ENCODE results near the gene PACSIN1. TPM values are rescaled to one million over a fixed set of nuclear protein-coding genes. Genes with fewer than 3 reads are reported as not detected.

PACSIN1 gene
- total RNA-seq, 1 donor: not detected

DNA sequence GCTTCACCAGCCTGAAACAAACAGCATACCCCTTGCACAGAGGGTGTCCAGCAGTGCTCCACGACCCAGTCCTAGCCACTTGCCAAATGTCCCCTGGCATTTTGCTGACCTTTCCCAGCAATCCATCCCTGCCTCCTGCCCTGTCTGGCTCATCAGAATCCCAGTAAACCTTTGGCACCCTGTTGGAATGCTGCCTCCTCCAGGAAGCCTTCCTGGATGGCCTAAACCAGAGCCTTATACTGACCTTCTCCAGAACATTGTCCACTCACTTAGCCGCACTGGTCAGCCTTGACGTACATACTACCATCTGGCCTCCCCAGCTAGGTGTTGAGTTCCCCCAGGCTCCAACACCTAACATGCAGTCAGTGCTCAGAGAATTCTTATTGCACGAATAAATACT lies 2.0 kb upstream of the PACSIN1 start:
- no peak overlapping the region for H3K4me3 ChIP-seq (ENCODE audit: low read depth, low read length)
- TF ChIP-seq, protein P1, sequence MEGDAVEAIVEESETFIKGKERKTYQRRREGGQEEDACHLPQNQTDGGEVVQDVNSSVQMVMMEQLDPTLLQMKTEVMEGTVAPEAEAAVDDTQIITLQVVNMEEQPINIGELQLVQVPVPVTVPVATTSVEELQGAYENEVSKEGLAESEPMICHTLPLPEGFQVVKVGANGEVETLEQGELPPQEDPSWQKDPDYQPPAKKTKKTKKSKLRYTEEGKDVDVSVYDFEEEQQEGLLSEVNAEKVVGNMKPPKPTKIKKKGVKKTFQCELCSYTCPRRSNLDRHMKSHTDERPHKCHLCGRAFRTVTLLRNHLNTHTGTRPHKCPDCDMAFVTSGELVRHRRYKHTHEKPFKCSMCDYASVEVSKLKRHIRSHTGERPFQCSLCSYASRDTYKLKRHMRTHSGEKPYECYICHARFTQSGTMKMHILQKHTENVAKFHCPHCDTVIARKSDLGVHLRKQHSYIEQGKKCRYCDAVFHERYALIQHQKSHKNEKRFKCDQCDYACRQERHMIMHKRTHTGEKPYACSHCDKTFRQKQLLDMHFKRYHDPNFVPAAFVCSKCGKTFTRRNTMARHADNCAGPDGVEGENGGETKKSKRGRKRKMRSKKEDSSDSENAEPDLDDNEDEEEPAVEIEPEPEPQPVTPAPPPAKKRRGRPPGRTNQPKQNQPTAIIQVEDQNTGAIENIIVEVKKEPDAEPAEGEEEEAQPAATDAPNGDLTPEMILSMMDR (IDR thresholded peaks at IDR 0.05; ENCODE audit: insufficient read depth, low read length): no peak
- DNase-seq (ENCODE audit: low read depth): no peak

DNA sequence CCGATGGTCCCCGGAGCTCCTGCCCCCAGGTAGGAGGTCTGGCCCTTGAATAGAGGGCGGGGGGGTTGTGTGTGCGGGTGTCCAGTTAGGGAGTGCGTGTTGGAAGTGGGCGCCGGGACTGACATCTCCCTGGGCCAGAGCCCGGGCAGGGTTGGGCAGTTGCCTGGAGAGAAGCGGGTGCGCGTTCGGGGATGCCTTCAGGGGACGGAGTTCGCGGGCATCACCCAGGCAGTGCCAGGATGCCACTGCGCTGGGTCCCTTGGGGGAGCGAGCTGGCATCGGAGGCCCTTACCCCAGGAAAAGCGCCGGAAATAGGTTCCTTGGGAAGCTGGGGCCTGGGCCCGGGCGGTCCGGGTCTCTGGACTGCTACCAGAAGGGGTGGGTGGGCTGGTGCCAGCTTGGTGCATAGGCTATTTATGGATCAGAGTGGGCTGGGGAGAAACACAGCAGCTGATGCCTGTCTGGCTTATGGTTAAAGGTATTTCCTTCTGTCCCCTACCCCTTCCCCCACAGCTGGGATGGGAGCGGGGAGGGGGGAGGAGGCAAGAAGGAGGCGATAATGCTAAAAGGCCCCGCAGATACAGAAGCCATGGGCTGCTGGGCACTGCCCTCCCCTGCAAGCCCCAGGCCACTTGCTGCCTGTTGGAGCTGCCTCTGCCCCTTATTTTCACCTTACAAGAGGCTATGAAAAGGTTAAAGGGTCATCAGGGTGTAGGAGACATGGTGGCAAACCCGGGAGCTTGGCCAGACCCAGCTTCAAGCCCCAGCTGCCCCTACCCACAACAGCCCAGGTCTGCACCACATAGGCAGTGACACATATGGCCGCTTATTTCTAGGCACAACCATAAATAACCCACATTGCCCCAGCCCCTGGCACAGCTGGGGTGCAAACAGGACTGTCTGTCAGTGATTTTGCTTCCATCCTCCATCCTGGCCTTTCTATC lies 638 bp downstream of the PACSIN1 start:
- TF ChIP-seq, protein P1 (IDR thresholded peaks at IDR 0.05; ENCODE audit: insufficient read depth, low read length): no peak
- DNase-seq (ENCODE audit: low read depth): no peak
- no peak overlapping the region for H3K4me3 ChIP-seq (ENCODE audit: low read depth, low read length)

DNA sequence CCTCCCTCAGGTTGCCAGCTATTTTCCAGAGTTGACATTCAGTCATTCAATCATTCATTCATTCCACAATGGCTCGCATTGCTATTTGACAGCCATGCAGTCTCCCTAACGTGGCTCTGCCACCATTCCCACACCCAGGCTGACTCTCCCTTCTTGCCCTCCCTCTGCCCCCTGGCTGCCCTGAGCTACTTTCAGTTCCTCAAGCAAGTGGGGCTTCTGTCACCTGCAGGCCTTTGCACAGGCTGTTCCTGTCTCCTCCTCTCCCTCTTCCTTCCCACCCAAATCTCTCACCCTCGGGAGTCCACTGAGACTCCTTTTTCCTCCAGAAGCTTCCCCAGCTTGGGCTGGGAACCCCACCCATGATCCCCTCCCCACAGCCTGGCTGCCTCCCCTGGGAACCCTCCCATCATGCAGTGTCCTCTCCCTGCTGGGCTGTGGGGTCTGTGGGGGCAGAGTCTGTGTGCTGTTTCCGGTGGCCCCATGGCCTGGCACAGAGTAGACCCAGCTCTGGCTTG lies 2.6 kb downstream of the PACSIN1 start:
- TF ChIP-seq, protein P1 (IDR thresholded peaks at IDR 0.05; ENCODE audit: insufficient read depth, low read length): no peak
- no peak for DNase-seq (ENCODE audit: low read depth)
- no peak overlapping the region for H3K4me3 ChIP-seq (ENCODE audit: low read depth, low read length)

DNA sequence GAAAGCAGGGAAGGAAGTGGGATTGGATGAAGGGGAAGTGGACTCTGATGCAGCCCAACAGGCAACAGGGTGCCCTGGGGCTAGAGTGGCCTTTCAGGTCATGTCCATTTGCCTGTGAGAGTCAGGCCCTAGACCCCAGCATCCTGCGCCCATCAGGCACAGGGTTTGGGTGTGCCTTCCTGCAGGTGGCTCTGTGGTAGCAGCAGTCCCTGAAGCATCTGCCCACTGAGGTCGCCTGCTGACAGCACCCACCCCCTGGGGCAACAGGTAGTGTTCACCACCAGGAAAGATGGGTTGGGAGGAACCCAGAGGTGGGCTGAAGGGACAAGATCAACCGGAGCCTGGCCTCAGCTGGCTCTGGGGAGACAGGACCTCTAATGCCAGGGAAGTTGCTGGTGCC lies 3.6 kb downstream of the PACSIN1 start:
- TF ChIP-seq, protein P1 (IDR thresholded peaks at IDR 0.05; ENCODE audit: insufficient read depth, low read length): no peak
- no peak overlapping the region for H3K4me3 ChIP-seq (ENCODE audit: low read depth, low read length)
- no peak for DNase-seq (ENCODE audit: low read depth)

DNA sequence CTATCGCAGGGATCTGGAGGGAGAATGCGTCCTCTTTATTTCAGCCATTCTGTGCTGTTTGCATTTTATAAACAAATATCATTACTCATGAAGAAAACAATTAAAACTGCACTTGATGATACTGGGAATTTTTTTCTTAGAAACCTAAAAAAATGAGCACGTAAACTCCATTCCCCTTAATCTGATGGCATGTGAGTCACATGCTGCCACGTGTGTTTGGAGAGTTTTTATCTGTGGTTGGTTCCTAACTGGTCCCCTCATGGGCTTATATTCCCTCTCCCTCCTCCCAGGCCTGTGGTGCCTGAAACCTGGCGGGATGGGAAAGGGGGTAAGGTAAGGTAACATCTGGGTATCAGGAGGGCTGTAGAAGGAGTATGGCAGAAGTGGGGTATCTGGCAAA lies 6.5 kb downstream of the PACSIN1 start:
- TF ChIP-seq, protein P1 (IDR thresholded peaks at IDR 0.05; ENCODE audit: insufficient read depth, low read length): no peak
- no peak for DNase-seq (ENCODE audit: low read depth)
- no peak overlapping the region for H3K4me3 ChIP-seq (ENCODE audit: low read depth, low read length)

DNA sequence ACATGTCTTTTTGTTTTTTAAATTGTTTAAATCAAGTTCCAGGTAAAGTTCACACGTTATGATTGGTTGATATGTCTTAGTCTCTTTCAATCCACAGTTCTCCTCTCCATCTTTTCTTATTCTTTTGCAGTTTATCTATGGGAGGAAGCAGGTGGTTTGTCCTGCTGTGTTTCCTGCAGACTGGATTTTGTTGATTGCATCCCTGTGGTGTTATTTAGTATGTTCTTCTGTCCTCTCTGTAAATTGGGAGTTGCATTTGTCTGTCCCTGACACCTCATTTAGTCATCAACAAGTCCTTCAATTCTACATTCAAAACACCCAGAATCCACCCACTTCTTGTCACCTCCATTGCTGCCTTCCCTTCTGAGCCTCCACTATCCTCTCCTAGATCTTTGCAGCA lies 8.1 kb downstream of the PACSIN1 start:
- no peak overlapping the region for H3K4me3 ChIP-seq (ENCODE audit: low read depth, low read length)
- TF ChIP-seq, protein P1 (IDR thresholded peaks at IDR 0.05; ENCODE audit: insufficient read depth, low read length): no peak
- no peak for DNase-seq (ENCODE audit: low read depth)

Measured in fibroblast of the aortic adventitia (primary cell).